Calu3 (cell line): ENCODE measurements around the gene LYPD8. TPM values are rescaled to one million over a fixed set of nuclear protein-coding genes. Genes with fewer than 3 reads are reported as not detected.
"Not testable (repeated sequence)": the region's sequence is repeated elsewhere in the genome, so short reads cannot be mapped to it uniquely, and the experiment has no call there.

Experiments used
- Bru-seq: library from RNA; stranded (reverse); fragments of 400-500 nt; gene quantifications from one replicate; lab custom pipeline; 2021; lab: Mats Ljungman, UMichigan
- BruChase-seq, 2 experiments: library from RNA; stranded (reverse); fragments of 400-500 nt; gene quantifications; one replicate each; lab custom pipeline; 2021; lab: Mats Ljungman, UMichigan
- BruUV-seq: library from RNA; stranded (reverse); fragments of 400-500 nt; replicated peaks from 2 replicates; lab custom pipeline; 2021; lab: Mats Ljungman, UMichigan
- CTCF ChIA-PET: fragments of 300-600 bp; sonication (Branson Sonifier 250); formaldehyde crosslinking; loops from one replicate; lab custom pipeline; 2022; ENCODE audit warnings: antibody characterized with exemption; lab: Charles Lee
- DNase-seq: peaks from one replicate; pipeline ENCODE4 v3.0.0; 2022
- H3K27ac Mint-ChIP-seq: one replicate; pipeline ENCODE4 v1.8.0; 2022; ENCODE audit warnings: mixed read lengths; ENCODE audit not compliant: unreplicated experiment
- H3K27me3 Mint-ChIP-seq: one replicate; pipeline ENCODE4 v1.8.0; 2022; ENCODE audit warnings: mixed read lengths; ENCODE audit not compliant: unreplicated experiment
- H3K36me3 Mint-ChIP-seq: one replicate; pipeline ENCODE4 v1.8.0; 2022; ENCODE audit warnings: mild to moderate bottlenecking, moderate library complexity, mixed read lengths; ENCODE audit not compliant: insufficient read depth, unreplicated experiment
- H3K4me1 Mint-ChIP-seq: one replicate; pipeline ENCODE4 v1.8.0; 2022; ENCODE audit warnings: mild to moderate bottlenecking, low read depth, mixed read lengths; ENCODE audit not compliant: unreplicated experiment
- H3K4me3 Mint-ChIP-seq: one replicate; pipeline ENCODE4 v1.8.0; 2022; ENCODE audit warnings: mild to moderate bottlenecking, low read depth, moderate library complexity, mixed read lengths; ENCODE audit not compliant: unreplicated experiment
- H3K9me3 Mint-ChIP-seq: one replicate; pipeline ENCODE4 v1.8.0; 2022; ENCODE audit warnings: low read depth, mixed read lengths; ENCODE audit not compliant: unreplicated experiment
- CTCF ChIP-seq: fragments of 200-600 bp; IDR thresholded peaks from one replicate; pipeline ENCODE4 v1.8.0; 2022; ENCODE audit warnings: antibody characterized with exemption; ENCODE audit not compliant: unreplicated experiment
- intact Hi-C: fragments of 100-400 bp; cut with micrococcal nuclease; formaldehyde crosslinking; loops from one replicate; pipeline ENCODE4 v1.10.0; 2022; ENCODE audit not compliant: unreplicated experiment
- long read RNA-seq: library from polyadenylated mRNA; stranded (forward); transcript quantifications from one replicate; pipeline ENCODE4 v2.0.0, GENCODE V29; 2022
- total RNA-seq: library from RNA; stranded (reverse); gene quantifications from 2 replicates; pipeline ENCODE4 v1.2.3, GENCODE V29; 2022

LYPD8 gene
- total RNA-seq = not detected in 2 replicates
- not detected for Bru-seq, nascent RNA
- BruChase-seq, experiment 1, labeled RNA remaining after a 6-hour chase = percentile 8 among the genes with signal in this experiment
- BruChase-seq, experiment 2, labeled RNA remaining after a 2-hour chase = percentile 5 among the genes with signal in this experiment
- long read RNA-seq = 0 reads

- BruUV-seq = no TSS peak
- intact Hi-C loops = no loop called here
- TF ChIP-seq CTCF = no peak
- H3K27me3 Mint-ChIP-seq = no peaks in the 10 kb centered on the region
- peaks cover 6% of the 10 kb centered on the region for H3K4me1 Mint-ChIP-seq
- no peak within 1 kb of the TSS for H3K27ac Mint-ChIP-seq
- peaks cover 5% of the 10 kb centered on the region for H3K9me3 Mint-ChIP-seq
- no peak for DNase-seq
- CTCF ChIA-PET = interaction anchor here (0.6 kb wide), 1 partner anchor 45 kb away, joined by 4 read pairs; no protein-coding TSS in a partner anchor
- no peak within 1 kb of the TSS for H3K4me3 Mint-ChIP-seq
- H3K36me3 Mint-ChIP-seq = no peaks in the 10 kb centered on the region
Observed at GRCh38 chr1:248755517-248755916, at the start of gene LYPD8. LYPD8 (minus strand) TSS chr1:248755759; CDS start chr1:248751081, 4,678 bp downstream.

- no peaks in the 10 kb centered on the region for H3K27me3 Mint-ChIP-seq
- BruUV-seq = no TSS peak
- peaks cover 4% of the 10 kb centered on the region for H3K36me3 Mint-ChIP-seq
- no peaks in the 10 kb centered on the region for H3K4me1 Mint-ChIP-seq
- intact Hi-C loops = no loop called here
- DNase-seq = no peak
- no peak overlapping the region for H3K4me3 Mint-ChIP-seq
- no peak for TF ChIP-seq CTCF
- CTCF ChIA-PET = interaction anchor here (0.6 kb wide), 1 partner anchor 108 kb away, joined by 4 read pairs; no protein-coding TSS in a partner anchor
- H3K27ac Mint-ChIP-seq = no peak overlapping the region
- peaks cover 11% of the 10 kb centered on the region for H3K9me3 Mint-ChIP-seq
Observed at GRCh38 chr1:248804771-248805681, 49.5 kb upstream of the LYPD8 start.

GRCh38 chr1:248803501-248803900, 47.9 kb upstream of the LYPD8 start:
- DNase-seq, CTCF ChIA-PET, intact Hi-C loops, H3K36me3 Mint-ChIP-seq, H3K27me3 Mint-ChIP-seq, H3K4me1 Mint-ChIP-seq, BruUV-seq, H3K4me3 Mint-ChIP-seq: not testable (repeated sequence)
- Mint-ChIP-seq H3K9me3 (peaks cover 11% of the 10 kb centered on the region), H3K27ac (peak overlapping the region; percentile 26)

GRCh38 chr1:248802454-248802853, 46.9 kb upstream of the LYPD8 start:
- no TSS peak for BruUV-seq
- H3K4me3 Mint-ChIP-seq = no peak overlapping the region
- TF ChIP-seq CTCF = no peak
- no peaks in the 10 kb centered on the region for H3K27me3 Mint-ChIP-seq
- DNase-seq = no peak
- CTCF ChIA-PET = no interaction called here
- no peak overlapping the region for H3K27ac Mint-ChIP-seq
- no peaks in the 10 kb centered on the region for H3K4me1 Mint-ChIP-seq
- intact Hi-C loops = no loop called here
- H3K36me3 Mint-ChIP-seq = no peaks in the 10 kb centered on the region
- peaks cover 13% of the 10 kb centered on the region for H3K9me3 Mint-ChIP-seq
